SK-N-SH (cell line): ENCODE data around the gene AKR1C2. TPM values are rescaled to one million over a fixed set of nuclear protein-coding genes. Genes with fewer than 3 reads are reported as not detected.

Experiments used
- CTCF ChIA-PET: fragments of 300-600, 350-600 bp; formaldehyde crosslinking; extraction: SDS; loops from one replicate; lab custom pipeline; 2021; lab: Yijun Ruan, JAX
- POLR2A ChIA-PET: fragments of 350-600 bp; sonication (Branson Sonifier 250); formaldehyde crosslinking; extraction: SDS; loops from one replicate; lab custom pipeline; 2020; ENCODE audit warnings: antibody characterized with exemption, inconsistent platforms; lab: Yijun Ruan, JAX
- DNase-seq: peaks from one replicate; pipeline ENCODE4 v3.0.0; 2012
- H2AFZ ChIP-seq: fragments of 200-600 bp; sonication (generic); 2 replicates; pipeline ENCODE4 v1.8.1; 2016; ENCODE audit warnings: antibody characterized with exemption, mild to moderate bottlenecking, low read depth
- H3F3A ChIP-seq: fragments of 200-600 bp; sonication (generic); replicated peaks from 2 replicates; pipeline ENCODE3; 2016; ENCODE audit warnings: antibody characterized with exemption, mild to moderate bottlenecking; ENCODE audit not compliant: insufficient read depth
- H3K27ac ChIP-seq, 2 experiments: fragments of 200-500 bp in 1 of 2; fragments of 200-600 bp in 1 of 2; sonication (Bioruptor generic) in 1 of 2; sonication (generic), shearing (Covaris generic) in 1 of 2; 2 replicates each; pipeline versions ENCODE4 v1.5.1 to v1.6.1; 2014 to 2016; ENCODE audit warnings: low read depth in 2 of 2, inconsistent platforms in 1 of 2, low read length in 1 of 2, mild to moderate bottlenecking in 1 of 2, mixed read lengths in 1 of 2
- H3K27me3 ChIP-seq: fragments of 200-600 bp; sonication (generic), shearing (Covaris generic); 2 replicates; pipeline ENCODE4 v1.6.1; 2016; ENCODE audit warnings: mixed run types; ENCODE audit not compliant: insufficient read depth
- H3K36me3 ChIP-seq, 2 experiments: fragments of 200-500 bp in 1 of 2; fragments of 200-600 bp in 1 of 2; sonication (Bioruptor generic) in 1 of 2; sonication (generic) in 1 of 2; replicated peaks in 1 of 2; 2 replicates each; pipeline versions ENCODE3 to v1.5.1; 2014 to 2016; ENCODE audit warnings: low read length in 1 of 2, mild to moderate bottlenecking in 1 of 2; ENCODE audit not compliant: insufficient read depth in 2 of 2, control insufficient read depth in 1 of 2
- H3K4me1 ChIP-seq, 2 experiments: fragments of 200-500 bp in 1 of 2; fragments of 200-600 bp in 1 of 2; sonication (Bioruptor generic) in 1 of 2; sonication (generic), shearing (Covaris generic) in 1 of 2; 2 replicates each; pipeline versions ENCODE4 v1.5.1 to v1.6.1; 2014 to 2016; ENCODE audit warnings: low read depth in 1 of 2, low read length in 1 of 2, mixed run types in 1 of 2; ENCODE audit not compliant: insufficient read depth in 2 of 2, control insufficient read depth in 1 of 2
- H3K4me2 ChIP-seq: fragments of 200-600 bp; sonication (generic), shearing (Covaris generic); 2 replicates; pipeline ENCODE4 v1.6.1; 2017; ENCODE audit warnings: mixed run types
- H3K4me3 ChIP-seq, 2 experiments: fragments of 200-500 bp in 1 of 2; fragments of 200-600 bp in 1 of 2; sonication (Bioruptor generic) in 1 of 2; sonication (generic), shearing (Covaris generic) in 1 of 2; 2 replicates each; pipeline versions ENCODE4 v1.5.1 to v1.8.1; 2014 to 2016; ENCODE audit warnings: low read depth in 2 of 2, inconsistent platforms in 1 of 2, low read length in 1 of 2, mild to moderate bottlenecking in 1 of 2, mixed read lengths in 1 of 2, moderate library complexity in 1 of 2
- H3K79me2 ChIP-seq: fragments of 200-600 bp; sonication (generic); 2 replicates; pipeline ENCODE4 v1.8.1; 2017; ENCODE audit warnings: mild to moderate bottlenecking; ENCODE audit not compliant: insufficient read depth
- H3K9ac ChIP-seq: fragments of 200-600 bp; sonication (generic); 2 replicates; pipeline ENCODE4 v1.6.1; 2017; ENCODE audit warnings: mixed run types
- H3K9me2 ChIP-seq: fragments of 200-600 bp; sonication (generic); 2 replicates; pipeline ENCODE4 v1.6.1; 2017; ENCODE audit warnings: mixed run types
- H3K9me3 ChIP-seq: fragments of 200-600 bp; sonication (generic); 2 replicates; pipeline ENCODE4 v1.6.1; 2017; ENCODE audit warnings: mixed run types, mild to moderate bottlenecking, moderate library complexity
- H4K20me1 ChIP-seq: fragments of 200-600 bp; sonication (generic); 2 replicates; pipeline ENCODE4 v1.6.1; 2017; ENCODE audit warnings: mild to moderate bottlenecking, mixed run types; ENCODE audit not compliant: insufficient read depth
- CTCF ChIP-seq: fragments of 200-600 bp; sonication (generic); IDR thresholded peaks from 2 replicates; pipeline ENCODE4 v1.6.1; 2017; ENCODE audit warnings: antibody characterized with exemption, mild to moderate bottlenecking, moderate library complexity
- EP300 ChIP-seq, 2 experiments: IDR thresholded peaks; 2 replicates each; pipeline versions ENCODE4 v1.4.0 to v1.6.1; 2012; ENCODE audit warnings: borderline replicate concordance in 1 of 2, low read depth in 1 of 2, low read length in 1 of 2
- EZH2phosphoT487 ChIP-seq: fragments of 200-600 bp; sonication (generic); IDR thresholded peaks from 2 replicates; pipeline ENCODE4 v1.6.1; 2017; ENCODE audit warnings: low read depth, mixed run types, mild to moderate bottlenecking, antibody characterized with exemption, moderate library complexity, borderline replicate concordance
- FOXJ3 ChIP-seq: sonication (generic); formaldehyde crosslinking; IDR thresholded peaks from 2 replicates; pipeline ENCODE4 v1.5.1; 2020; ENCODE audit warnings: mild to moderate bottlenecking, missing genetic modification reagents
- FOXM1 ChIP-seq: IDR thresholded peaks from 2 replicates; pipeline ENCODE4 v1.4.0; 2012; ENCODE audit warnings: low read depth, mild to moderate bottlenecking
- GATA2 ChIP-seq: sonication (generic); formaldehyde crosslinking; IDR thresholded peaks from 2 replicates; pipeline ENCODE4 v1.5.0; 2020; ENCODE audit warnings: mild to moderate bottlenecking, missing genetic modification reagents
- IRF3 ChIP-seq: fragments of 150-350 bp; IDR thresholded peaks from 2 replicates; pipeline ENCODE4 v1.6.1; 2016; ENCODE audit warnings: mild to moderate bottlenecking, low read depth, low read length
- JUND ChIP-seq: IDR thresholded peaks from 2 replicates; pipeline ENCODE4 v1.4.0; 2012
- MAX ChIP-seq: IDR thresholded peaks from 2 replicates; pipeline ENCODE4 v1.4.0; 2012; ENCODE audit warnings: low read depth
- MXI1 ChIP-seq: IDR thresholded peaks from 2 replicates; pipeline ENCODE4 v1.6.1; 2012; ENCODE audit warnings: mild to moderate bottlenecking, low read depth, low read length, improper control_type of control experiment
- NFIC ChIP-seq: IDR thresholded peaks from 2 replicates; pipeline ENCODE4 v1.4.0; 2012; ENCODE audit warnings: borderline replicate concordance
- NRF1 ChIP-seq: IDR thresholded peaks from 2 replicates; pipeline ENCODE4 v1.6.1; 2012; ENCODE audit warnings: low read depth, mild to moderate bottlenecking, low read length
- RAD21 ChIP-seq: IDR thresholded peaks from 2 replicates; pipeline ENCODE4 v1.6.1; 2012; ENCODE audit warnings: mild to moderate bottlenecking, low read length
- REST ChIP-seq: IDR thresholded peaks from 2 replicates; pipeline ENCODE4 v1.6.1; 2012; ENCODE audit warnings: mild to moderate bottlenecking, low read depth, low read length, moderate library complexity
- RFX5 ChIP-seq: IDR thresholded peaks from 2 replicates; pipeline ENCODE4 v1.6.1; 2012; ENCODE audit warnings: mild to moderate bottlenecking, improper control_type of control experiment, low read length
- RXRA ChIP-seq: IDR thresholded peaks from 2 replicates; pipeline ENCODE4 v1.4.0; 2012; ENCODE audit warnings: low read depth, mild to moderate bottlenecking, borderline replicate concordance
- SIN3A ChIP-seq: IDR thresholded peaks from 2 replicates; pipeline ENCODE4 v1.6.1; 2012; ENCODE audit warnings: low read depth, mild to moderate bottlenecking, low read length, moderate library complexity, borderline replicate concordance
- TAF1 ChIP-seq: IDR thresholded peaks from 2 replicates; pipeline ENCODE4 v1.6.1; 2012; ENCODE audit warnings: low read depth, mild to moderate bottlenecking, low read length, moderate library complexity, borderline replicate concordance
- TEAD4 ChIP-seq: IDR thresholded peaks from 2 replicates; pipeline ENCODE4 v1.4.0; 2012; ENCODE audit warnings: mild to moderate bottlenecking, borderline replicate concordance; ENCODE audit not compliant: insufficient read depth
- ZBTB33 ChIP-seq: IDR thresholded peaks from 2 replicates; pipeline ENCODE4 v1.4.0; 2012; ENCODE audit warnings: low read depth, borderline replicate concordance
- polyA plus RNA-seq, 3 experiments: library from polyadenylated mRNA; depleted of rRNA; stranded (reverse); fragments of >200 nt; gene quantifications; 2 replicates each; pipeline ENCODE4 v1.2.3, GENCODE V29; 2012

AKR1C2 gene
- polyA plus RNA-seq, 1 of the 3 experiments (the other 2 are of a cell fraction): not detected

- TF ChIP-seq MAX: no peak
- TF ChIP-seq EZH2phosphoT487: no peak
- TF ChIP-seq TAF1: no peak
- no peak for TF ChIP-seq REST
- no peak for TF ChIP-seq TEAD4
- no peak for TF ChIP-seq RFX5
- no peak for TF ChIP-seq ZBTB33
- TF ChIP-seq RAD21: no peak
- no peak for TF ChIP-seq GATA2 (CRISPR knock-in tag)
- TF ChIP-seq RXRA: no peak
- TF ChIP-seq NFIC: no peak
- TF ChIP-seq FOXM1: no peak
- TF ChIP-seq NRF1: no peak
- no peak for TF ChIP-seq FOXJ3 (CRISPR knock-in tag)
- TF ChIP-seq MXI1: no peak
- no peak for TF ChIP-seq SIN3A
- TF ChIP-seq IRF3: no peak
- no peak for TF ChIP-seq EP300 (IDR thresholded peaks at IDR 0.05; ENCODE audit: borderline replicate concordance in 1 of 2, low read depth in 1 of 2, low read length in 1 of 2)
- no peak for TF ChIP-seq CTCF
- no peak for TF ChIP-seq JUND
- TF ChIP-seq, all 33 proteins: peak for 0
- H3K79me2 ChIP-seq: no peaks in the 10 kb centered on the region
- H4K20me1 ChIP-seq: no peaks in the 10 kb centered on the region
- H3K27me3 ChIP-seq: 0 out of 2 replicates have a peak, but pooled peaks cover under 1% of the 10 kb centered on the region
- ChIA-PET CTCF (no interaction called here), POLR2A (no interaction called here)
- no peaks in the 10 kb centered on the region for H3K36me3 ChIP-seq
- no peak for DNase-seq
- H3K4me3 ChIP-seq: no peak overlapping the region
- H2AFZ ChIP-seq: no peak overlapping the region
- H3K27ac ChIP-seq: no peak overlapping the region
- no peak overlapping the region for H3K4me2 ChIP-seq
- H3K4me1 ChIP-seq: no peaks in the 10 kb centered on the region; a peak in 2 of 4 replicates
- no peaks in the 10 kb centered on the region for H3F3A ChIP-seq
- H3K9me3 ChIP-seq: no peaks in the 10 kb centered on the region
- no peaks in the 10 kb centered on the region for H3K9me2 ChIP-seq
- H3K9ac ChIP-seq: no peak overlapping the region
Observed at GRCh38 chr10:5038733-5039132, 35.1 kb upstream of the AKR1C2 start.
